ENCODE measurements around the gene RAB26. TPM values are rescaled to one million over a fixed set of nuclear protein-coding genes. Genes with fewer than 3 reads are reported as not detected.

The RAB26 gene
- total and polyA plus RNA-seq, 2 of the 13 experiments (the other 11 are each of a cell fraction or from before 2014, with no cell fraction given), result 0.86 to 3.6 TPM

DNA sequence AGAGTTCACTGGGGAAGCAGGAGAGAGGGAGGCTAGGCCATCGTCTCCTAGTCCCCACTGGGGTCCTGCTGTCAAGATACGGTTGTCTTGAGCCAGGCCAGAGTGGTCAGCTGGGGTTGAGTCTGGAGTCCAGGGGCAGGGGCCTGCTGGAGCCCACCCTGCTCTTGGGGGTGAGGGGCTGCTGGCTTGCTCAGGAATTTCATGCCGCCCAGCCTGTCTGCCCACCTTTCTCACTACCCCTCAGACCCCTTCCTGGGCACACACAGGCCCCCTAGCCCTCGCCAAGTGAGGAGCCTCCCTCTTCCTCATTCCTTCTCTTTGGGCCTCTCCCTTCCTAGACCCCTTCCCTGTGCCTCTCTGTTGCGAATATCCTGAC lies 8.4 kb downstream of the RAB26 start (continued):
- TF ChIP-seq CSRNP1 (CRISPR knock-in tag; IDR thresholded peaks at IDR 0.05), result no peak
- TF ChIP-seq, protein P1, sequence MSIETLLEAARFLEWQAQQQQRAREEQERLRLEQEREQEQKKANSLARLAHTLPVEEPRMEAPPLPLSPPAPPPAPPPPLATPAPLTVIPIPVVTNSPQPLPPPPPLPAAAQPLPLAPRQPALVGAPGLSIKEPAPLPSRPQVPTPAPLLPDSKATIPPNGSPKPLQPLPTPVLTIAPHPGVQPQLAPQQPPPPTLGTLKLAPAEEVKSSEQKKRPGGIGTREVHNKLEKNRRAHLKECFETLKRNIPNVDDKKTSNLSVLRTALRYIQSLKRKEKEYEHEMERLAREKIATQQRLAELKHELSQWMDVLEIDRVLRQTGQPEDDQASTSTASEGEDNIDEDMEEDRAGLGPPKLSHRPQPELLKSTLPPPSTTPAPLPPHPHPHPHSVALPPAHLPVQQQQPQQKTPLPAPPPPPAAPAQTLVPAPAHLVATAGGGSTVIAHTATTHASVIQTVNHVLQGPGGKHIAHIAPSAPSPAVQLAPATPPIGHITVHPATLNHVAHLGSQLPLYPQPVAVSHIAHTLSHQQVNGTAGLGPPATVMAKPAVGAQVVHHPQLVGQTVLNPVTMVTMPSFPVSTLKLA (IDR thresholded peaks at IDR 0.05), result no peak
- no peak for TF ChIP-seq REPIN1 (CRISPR knock-in tag; IDR thresholded peaks at IDR 0.05; ENCODE audit: borderline replicate concordance, low read depth)
- peak; percentile 25; the same call in 1 of the 2 replicates for TF ChIP-seq HINFP (CRISPR knock-in tag; IDR thresholded peaks at IDR 0.05; ENCODE audit: low read depth)
- no peak for TF ChIP-seq PHB2 (IDR thresholded peaks at IDR 0.05; ENCODE audit: partially characterized antibody)
- peak; percentile 32; the same call in 1 of the 2 replicates for TF ChIP-seq HOXA3 (CRISPR knock-in tag; IDR thresholded peaks at IDR 0.05)
- TF ChIP-seq, protein P2, sequence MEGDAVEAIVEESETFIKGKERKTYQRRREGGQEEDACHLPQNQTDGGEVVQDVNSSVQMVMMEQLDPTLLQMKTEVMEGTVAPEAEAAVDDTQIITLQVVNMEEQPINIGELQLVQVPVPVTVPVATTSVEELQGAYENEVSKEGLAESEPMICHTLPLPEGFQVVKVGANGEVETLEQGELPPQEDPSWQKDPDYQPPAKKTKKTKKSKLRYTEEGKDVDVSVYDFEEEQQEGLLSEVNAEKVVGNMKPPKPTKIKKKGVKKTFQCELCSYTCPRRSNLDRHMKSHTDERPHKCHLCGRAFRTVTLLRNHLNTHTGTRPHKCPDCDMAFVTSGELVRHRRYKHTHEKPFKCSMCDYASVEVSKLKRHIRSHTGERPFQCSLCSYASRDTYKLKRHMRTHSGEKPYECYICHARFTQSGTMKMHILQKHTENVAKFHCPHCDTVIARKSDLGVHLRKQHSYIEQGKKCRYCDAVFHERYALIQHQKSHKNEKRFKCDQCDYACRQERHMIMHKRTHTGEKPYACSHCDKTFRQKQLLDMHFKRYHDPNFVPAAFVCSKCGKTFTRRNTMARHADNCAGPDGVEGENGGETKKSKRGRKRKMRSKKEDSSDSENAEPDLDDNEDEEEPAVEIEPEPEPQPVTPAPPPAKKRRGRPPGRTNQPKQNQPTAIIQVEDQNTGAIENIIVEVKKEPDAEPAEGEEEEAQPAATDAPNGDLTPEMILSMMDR (CRISPR knock-in tag; IDR thresholded peaks at IDR 0.05), result no peak
- no peak for TF ChIP-seq ATF1 (CRISPR knock-in tag; IDR thresholded peaks at IDR 0.05)
- TF ChIP-seq DPF2 (CRISPR knock-in tag; IDR thresholded peaks at IDR 0.05; ENCODE audit: borderline replicate concordance, low read depth), result no peak
- no peak for TF ChIP-seq GLI4 (CRISPR knock-in tag; IDR thresholded peaks at IDR 0.05; ENCODE audit: borderline replicate concordance)
- no peak for TF ChIP-seq JDP2 (CRISPR knock-in tag; IDR thresholded peaks at IDR 0.05; ENCODE audit: borderline replicate concordance)
- no peak for TF ChIP-seq ZNF121 (CRISPR knock-in tag; IDR thresholded peaks at IDR 0.05)
- no peak for TF ChIP-seq ZNF562 (CRISPR knock-in tag; IDR thresholded peaks at IDR 0.05; ENCODE audit: borderline replicate concordance)
- TF ChIP-seq SRSF1 (optimal IDR thresholded peaks at IDR 0.05; ENCODE audit: low read depth, low read length), result no peak
- no peak for TF ChIP-seq RCOR2 (CRISPR knock-in tag; IDR thresholded peaks at IDR 0.05)
- no peak for TF ChIP-seq KMT2A (CRISPR knock-in tag; IDR thresholded peaks at IDR 0.05)
- TF ChIP-seq SOX6 (IDR thresholded peaks at IDR 0.05), result no peak
- no peak for TF ChIP-seq SOX6 (CRISPR knock-in tag; IDR thresholded peaks at IDR 0.05)
- no peak for TF ChIP-seq TEAD2 (CRISPR knock-in tag; IDR thresholded peaks at IDR 0.05)
- peak; percentile 2 for TF ChIP-seq AGO2 (optimal IDR thresholded peaks at IDR 0.05; ENCODE audit: low read depth, low read length)
- TF ChIP-seq YEATS4 (CRISPR knock-in tag; IDR thresholded peaks at IDR 0.05; ENCODE audit: borderline replicate concordance), result 0 out of 2 replicates have a peak, but pooled peaks have one; percentile 31
- TF ChIP-seq ZNF337 (CRISPR knock-in tag; IDR thresholded peaks at IDR 0.05; ENCODE audit: borderline replicate concordance, low read depth), result no peak
- TF ChIP-seq SIX4 (CRISPR knock-in tag; IDR thresholded peaks at IDR 0.05), result no peak
- TF ChIP-seq ZNF546 (CRISPR knock-in tag; conservative IDR thresholded peaks at IDR 0.05), result no peak
- TF ChIP-seq POLR2A (IDR thresholded peaks at IDR 0.05; ENCODE audit: insufficient read depth in 1 of 2, low read depth in 2 of 2, low read length in 2 of 2), result peak; percentile 34 to 47; a peak in 1 of 4 replicates
